ENCODE results near the gene SRL. TPM values are rescaled to one million over a fixed set of nuclear protein-coding genes. Genes with fewer than 3 reads are reported as not detected.

The SRL gene
- polyA plus RNA-seq, 1 donor from 2014 or later = not detected

DNA sequence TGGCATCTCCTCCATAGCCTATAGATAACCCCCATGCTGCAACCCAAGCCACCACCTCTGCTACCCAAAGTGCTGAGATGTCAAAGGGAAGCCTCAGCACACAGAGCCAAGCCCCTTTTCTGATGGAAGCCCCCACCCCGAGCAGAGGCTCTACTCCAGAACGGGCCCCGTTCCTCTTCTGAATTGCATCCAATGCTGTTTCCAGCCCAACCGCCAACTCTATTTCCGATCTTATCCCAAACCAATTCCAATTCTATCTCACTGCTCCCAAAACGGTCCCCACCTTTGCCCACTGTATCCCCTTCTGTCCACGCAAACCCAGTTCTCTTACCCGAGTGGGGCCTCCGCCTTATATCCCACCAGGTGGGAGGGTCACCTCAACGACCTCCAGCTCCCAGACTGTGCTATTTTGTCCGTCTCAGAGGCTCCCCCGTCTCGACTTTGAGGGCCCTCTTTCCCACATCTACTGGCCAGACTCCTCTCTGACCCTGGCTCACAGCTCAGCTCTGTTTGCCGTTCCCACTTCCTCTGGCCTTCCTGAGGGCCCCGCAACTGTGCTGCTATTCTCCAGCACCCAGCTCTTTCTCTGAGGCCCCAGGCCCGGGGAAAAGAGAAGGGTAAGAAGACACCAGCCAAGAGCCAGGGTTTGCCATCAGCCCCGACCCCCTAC lies 487 bp downstream of the SRL start:
- H4K20me1 ChIP-seq (ENCODE audit: insufficient read depth) = no peaks in the 10 kb centered on the region
- H3K9ac ChIP-seq (ENCODE audit: low read length) = no peak overlapping the region
- no peaks in the 10 kb centered on the region for H3K9me3 ChIP-seq (ENCODE audit: low read length)
- no peaks in the 10 kb centered on the region for H3K9me2 ChIP-seq (ENCODE audit: insufficient read depth, low read length)
- no peaks in the 10 kb centered on the region for H3K27me3 ChIP-seq (ENCODE audit: insufficient read depth, low read depth, low read length)
- no peak overlapping the region for H3K27ac ChIP-seq (ENCODE audit: low read length)
- no peak overlapping the region for H3K4me2 ChIP-seq (ENCODE audit: low read length)
- no peaks in the 10 kb centered on the region for H3K79me2 ChIP-seq (replicated peaks; ENCODE audit: insufficient read depth, low read length)
- no peak overlapping the region for H2AFZ ChIP-seq (ENCODE audit: low read depth, low read length)
- TF ChIP-seq TAF1 (IDR thresholded peaks at IDR 0.05; ENCODE audit: low read depth) (no peak), MXI1 (conservative IDR thresholded peaks at IDR 0.05; ENCODE audit: poor library complexity, severe bottlenecking) (no peak), EZH2 (IDR thresholded peaks at IDR 0.05; ENCODE audit: borderline replicate concordance, insufficient read depth, low read length, poor library complexity, severe bottlenecking) (no peak), EP300 (conservative IDR thresholded peaks at IDR 0.05; ENCODE audit: poor library complexity, severe bottlenecking) (no peak), POLR2AphosphoS5 (IDR thresholded peaks at IDR 0.05) (no peak), SMC3 (conservative IDR thresholded peaks at IDR 0.05; ENCODE audit: poor library complexity) (no peak), RAD21 (conservative IDR thresholded peaks at IDR 0.05) (no peak)
- TF ChIP-seq, protein P1, sequence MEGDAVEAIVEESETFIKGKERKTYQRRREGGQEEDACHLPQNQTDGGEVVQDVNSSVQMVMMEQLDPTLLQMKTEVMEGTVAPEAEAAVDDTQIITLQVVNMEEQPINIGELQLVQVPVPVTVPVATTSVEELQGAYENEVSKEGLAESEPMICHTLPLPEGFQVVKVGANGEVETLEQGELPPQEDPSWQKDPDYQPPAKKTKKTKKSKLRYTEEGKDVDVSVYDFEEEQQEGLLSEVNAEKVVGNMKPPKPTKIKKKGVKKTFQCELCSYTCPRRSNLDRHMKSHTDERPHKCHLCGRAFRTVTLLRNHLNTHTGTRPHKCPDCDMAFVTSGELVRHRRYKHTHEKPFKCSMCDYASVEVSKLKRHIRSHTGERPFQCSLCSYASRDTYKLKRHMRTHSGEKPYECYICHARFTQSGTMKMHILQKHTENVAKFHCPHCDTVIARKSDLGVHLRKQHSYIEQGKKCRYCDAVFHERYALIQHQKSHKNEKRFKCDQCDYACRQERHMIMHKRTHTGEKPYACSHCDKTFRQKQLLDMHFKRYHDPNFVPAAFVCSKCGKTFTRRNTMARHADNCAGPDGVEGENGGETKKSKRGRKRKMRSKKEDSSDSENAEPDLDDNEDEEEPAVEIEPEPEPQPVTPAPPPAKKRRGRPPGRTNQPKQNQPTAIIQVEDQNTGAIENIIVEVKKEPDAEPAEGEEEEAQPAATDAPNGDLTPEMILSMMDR (IDR thresholded peaks at IDR 0.05; ENCODE audit: poor library complexity, severe bottlenecking) = no peak
- TF ChIP-seq, protein P2, sequence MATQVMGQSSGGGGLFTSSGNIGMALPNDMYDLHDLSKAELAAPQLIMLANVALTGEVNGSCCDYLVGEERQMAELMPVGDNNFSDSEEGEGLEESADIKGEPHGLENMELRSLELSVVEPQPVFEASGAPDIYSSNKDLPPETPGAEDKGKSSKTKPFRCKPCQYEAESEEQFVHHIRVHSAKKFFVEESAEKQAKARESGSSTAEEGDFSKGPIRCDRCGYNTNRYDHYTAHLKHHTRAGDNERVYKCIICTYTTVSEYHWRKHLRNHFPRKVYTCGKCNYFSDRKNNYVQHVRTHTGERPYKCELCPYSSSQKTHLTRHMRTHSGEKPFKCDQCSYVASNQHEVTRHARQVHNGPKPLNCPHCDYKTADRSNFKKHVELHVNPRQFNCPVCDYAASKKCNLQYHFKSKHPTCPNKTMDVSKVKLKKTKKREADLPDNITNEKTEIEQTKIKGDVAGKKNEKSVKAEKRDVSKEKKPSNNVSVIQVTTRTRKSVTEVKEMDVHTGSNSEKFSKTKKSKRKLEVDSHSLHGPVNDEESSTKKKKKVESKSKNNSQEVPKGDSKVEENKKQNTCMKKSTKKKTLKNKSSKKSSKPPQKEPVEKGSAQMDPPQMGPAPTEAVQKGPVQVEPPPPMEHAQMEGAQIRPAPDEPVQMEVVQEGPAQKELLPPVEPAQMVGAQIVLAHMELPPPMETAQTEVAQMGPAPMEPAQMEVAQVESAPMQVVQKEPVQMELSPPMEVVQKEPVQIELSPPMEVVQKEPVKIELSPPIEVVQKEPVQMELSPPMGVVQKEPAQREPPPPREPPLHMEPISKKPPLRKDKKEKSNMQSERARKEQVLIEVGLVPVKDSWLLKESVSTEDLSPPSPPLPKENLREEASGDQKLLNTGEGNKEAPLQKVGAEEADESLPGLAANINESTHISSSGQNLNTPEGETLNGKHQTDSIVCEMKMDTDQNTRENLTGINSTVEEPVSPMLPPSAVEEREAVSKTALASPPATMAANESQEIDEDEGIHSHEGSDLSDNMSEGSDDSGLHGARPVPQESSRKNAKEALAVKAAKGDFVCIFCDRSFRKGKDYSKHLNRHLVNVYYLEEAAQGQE (IDR thresholded peaks at IDR 0.05; ENCODE audit: borderline replicate concordance) = no peak
- no peak overlapping the region for H3K4me3 ChIP-seq (ENCODE audit: low read length)
- H3F3A ChIP-seq (ENCODE audit: insufficient read depth, low read length, poor library complexity, severe bottlenecking) = no peaks in the 10 kb centered on the region
- no peaks in the 10 kb centered on the region for H3K36me3 ChIP-seq (ENCODE audit: insufficient read depth, low read length)

DNA sequence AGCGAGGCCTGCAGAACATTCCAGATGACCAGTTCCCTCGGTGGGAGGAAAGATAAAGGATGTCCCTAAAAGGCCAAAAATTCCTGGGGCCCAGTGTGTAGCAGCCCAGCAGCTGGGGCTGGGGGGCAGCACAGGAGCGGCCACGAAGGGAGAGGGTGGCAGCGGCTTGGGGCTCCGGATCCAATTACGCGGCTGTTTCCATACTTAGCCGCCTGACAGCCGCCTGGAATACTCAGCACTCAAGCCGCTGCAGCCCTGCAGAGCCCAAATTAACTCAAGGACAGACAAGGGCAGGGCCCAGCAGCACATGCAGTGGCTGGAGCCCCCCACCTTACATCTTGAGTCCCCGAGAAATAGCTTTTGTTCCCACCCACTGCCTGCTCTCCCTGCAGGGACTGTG lies 1.3 kb downstream of the SRL start:
- no peak overlapping the region for H3K4me3 ChIP-seq (ENCODE audit: low read length)

More for the DNA sequence above, 1.3 kb downstream of the SRL start:
- H3K36me3 ChIP-seq (ENCODE audit: insufficient read depth, low read length) = no peaks in the 10 kb centered on the region
- no peak overlapping the region for H3K9ac ChIP-seq (ENCODE audit: low read length)
- H3K9me3 ChIP-seq (ENCODE audit: low read length) = no peaks in the 10 kb centered on the region
- no peak overlapping the region for H3K27ac ChIP-seq (ENCODE audit: low read length)
- no peak overlapping the region for H3K4me2 ChIP-seq (ENCODE audit: low read length)
- H4K20me1 ChIP-seq (ENCODE audit: insufficient read depth) = no peaks in the 10 kb centered on the region
- no peaks in the 10 kb centered on the region for H3K27me3 ChIP-seq (ENCODE audit: insufficient read depth, low read depth, low read length)
- no peak overlapping the region for H2AFZ ChIP-seq (ENCODE audit: low read depth, low read length)
- no peaks in the 10 kb centered on the region for H3K9me2 ChIP-seq (ENCODE audit: insufficient read depth, low read length)
- TF ChIP-seq, protein P2 (IDR thresholded peaks at IDR 0.05; ENCODE audit: borderline replicate concordance) = no peak
- TF ChIP-seq POLR2AphosphoS5 (IDR thresholded peaks at IDR 0.05) (no peak), SMC3 (conservative IDR thresholded peaks at IDR 0.05; ENCODE audit: poor library complexity) (no peak), EP300 (conservative IDR thresholded peaks at IDR 0.05; ENCODE audit: poor library complexity, severe bottlenecking) (no peak), TAF1 (IDR thresholded peaks at IDR 0.05; ENCODE audit: low read depth) (no peak), RAD21 (conservative IDR thresholded peaks at IDR 0.05) (no peak), MXI1 (conservative IDR thresholded peaks at IDR 0.05; ENCODE audit: poor library complexity, severe bottlenecking) (no peak), EZH2 (IDR thresholded peaks at IDR 0.05; ENCODE audit: borderline replicate concordance, insufficient read depth, low read length, poor library complexity, severe bottlenecking) (no peak)
- no peaks in the 10 kb centered on the region for H3K79me2 ChIP-seq (replicated peaks; ENCODE audit: insufficient read depth, low read length)
- no peaks in the 10 kb centered on the region for H3F3A ChIP-seq (ENCODE audit: insufficient read depth, low read length, poor library complexity, severe bottlenecking)
